ENCODE results near the gene PLOD1.
"Not testable (repeated sequence)": the region's sequence is repeated elsewhere in the genome, so short reads cannot be mapped to it uniquely, and the experiment has no call there.

Gene PLOD1

GRCh38 chr1:11934302-11935056 is at the start of gene PLOD1:
Gene PLOD1, plus strand, starts transcription at chr1:11934717. Its CDS starts 63 bp downstream, at chr1:11934780.
- DNase-seq (ENCODE audit: insufficient read length, low spot score) = peak; percentile 78
- peak; percentile 69 for FAIRE-seq

- FAIRE-seq (no peak), DNase-seq (ENCODE audit: insufficient read length, low spot score) (no peak)
Measured at GRCh38 chr1:11885916-11886315, 48.6 kb upstream of the PLOD1 start.

- no peak for FAIRE-seq
Measured at GRCh38 chr1:11886986-11887665, 47.4 kb upstream of the PLOD1 start.

GRCh38 chr1:11887666-11888007 is 46.9 kb upstream of the PLOD1 start:
- FAIRE-seq = no peak
- DNase-seq (ENCODE audit: insufficient read length, low spot score) = no peak

More at GRCh38 chr1:11886986-11887665, 47.4 kb upstream of the PLOD1 start:
- DNase-seq (ENCODE audit: insufficient read length, low spot score) = no peak

- DNase-seq (ENCODE audit: insufficient read length, low spot score) (no peak), FAIRE-seq (no peak)
Measured at GRCh38 chr1:11888206-11888876, 46.2 kb upstream of the PLOD1 start.

- no peak for DNase-seq (ENCODE audit: insufficient read length, low spot score)
- FAIRE-seq = no peak
Measured at GRCh38 chr1:11888877-11889208, 45.7 kb upstream of the PLOD1 start.

GRCh38 chr1:11891433-11892186 is 42.9 kb upstream of the PLOD1 start:
- FAIRE-seq (no peak), DNase-seq (ENCODE audit: insufficient read length, low spot score) (no peak)

GRCh38 chr1:11893907-11894251 is 40.6 kb upstream of the PLOD1 start:
- DNase-seq (ENCODE audit: insufficient read length, low spot score) (peak; percentile 73), FAIRE-seq (no peak)

GRCh38 chr1:11894501-11894900 is 40.0 kb upstream of the PLOD1 start:
- not testable (repeated sequence) for DNase-seq (ENCODE audit: insufficient read length, low spot score); FAIRE-seq

- FAIRE-seq = no peak
- no peak for DNase-seq (ENCODE audit: insufficient read length, low spot score)
Measured at GRCh38 chr1:11898086-11898785, 36.3 kb upstream of the PLOD1 start.

GRCh38 chr1:11898831-11899467 is 35.6 kb upstream of the PLOD1 start:
- no peak for DNase-seq (ENCODE audit: insufficient read length, low spot score)
- FAIRE-seq = no peak

- DNase-seq (ENCODE audit: insufficient read length, low spot score); FAIRE-seq: not testable (repeated sequence)
Measured at GRCh38 chr1:11901446-11901845, 33.1 kb upstream of the PLOD1 start.

GRCh38 chr1:11903210-11903609 is 31.3 kb upstream of the PLOD1 start:
- FAIRE-seq = no peak
- no peak for DNase-seq (ENCODE audit: insufficient read length, low spot score)

GRCh38 chr1:11904156-11904555 is 30.4 kb upstream of the PLOD1 start:
- not testable (repeated sequence) for FAIRE-seq; DNase-seq (ENCODE audit: insufficient read length, low spot score)

- no peak for FAIRE-seq
- no peak for DNase-seq (ENCODE audit: insufficient read length, low spot score)
Measured at GRCh38 chr1:11904978-11905377, 29.5 kb upstream of the PLOD1 start.

- FAIRE-seq (no peak), DNase-seq (ENCODE audit: insufficient read length, low spot score) (no peak)
Measured at GRCh38 chr1:11906870-11907269, 27.6 kb upstream of the PLOD1 start.

- peak; percentile 86 for DNase-seq (ENCODE audit: insufficient read length, low spot score)
- no peak for FAIRE-seq
Measured at GRCh38 chr1:11907275-11908094, 27.0 kb upstream of the PLOD1 start.

GRCh38 chr1:11908095-11908675 is 26.3 kb upstream of the PLOD1 start:
- DNase-seq (ENCODE audit: insufficient read length, low spot score) (peak; percentile 39), FAIRE-seq (no peak)

GRCh38 chr1:11910914-11911228 is 23.6 kb upstream of the PLOD1 start:
- FAIRE-seq; DNase-seq (ENCODE audit: insufficient read length, low spot score): not testable (repeated sequence)

Measured in HTR-8/SVneo (cell line).